Endothelial cell of umbilical vein (primary cell): ENCODE data around the gene ARHGEF39. TPM values are rescaled to one million over a fixed set of nuclear protein-coding genes. Genes with fewer than 3 reads are reported as not detected.

ENCODE experiments used
- BruUV-seq: library from RNA; stranded (reverse); fragments of 400-500 nt; replicated peaks from 2 replicates; lab custom pipeline; 2021; lab: Mats Ljungman, UMichigan
- CTCF ChIA-PET: fragments of 300-600, 350-600 bp; sonication (Branson Sonifier 250); formaldehyde crosslinking; loops from one replicate; lab custom pipeline; 2021; ENCODE audit warnings: antibody characterized with exemption, inconsistent platforms; lab: Charles Lee
- POLR2A ChIA-PET: fragments of 300-600, 350-600 bp; sonication (Branson Sonifier 250); formaldehyde crosslinking; loops from one replicate; lab custom pipeline; 2021; ENCODE audit warnings: antibody characterized with exemption, inconsistent platforms; lab: Charles Lee
- DNase-seq: peaks from one replicate; pipeline ENCODE4 v3.0.0-alpha.2; 2011; ENCODE audit warnings: low read depth, low spot score
- FAIRE-seq: peaks from 2 replicates; lab custom pipeline; 2011; peaks lifted over from hg19 to GRCh38; lab: Jason Lieb, UNC
- H2AFZ ChIP-seq: 2 replicates; pipeline ENCODE4 v1.6.0; 2012; ENCODE audit warnings: low read depth, low read length, control low read depth, inconsistent platforms
- H3K27ac ChIP-seq: 2 replicates; pipeline ENCODE4 v1.5.1; 2011; ENCODE audit warnings: low read depth, mild to moderate bottlenecking, control low read depth, low read length, moderate library complexity; ENCODE audit not compliant: insufficient read depth
- H3K27me3 ChIP-seq, 2 experiments: 2 replicates each; pipeline versions ENCODE4 v1.6.0 to v1.6.1; 2011; ENCODE audit warnings: low read length in 2 of 2, mixed read lengths in 1 of 2; ENCODE audit not compliant: control insufficient read depth in 2 of 2, insufficient read depth in 2 of 2
- H3K36me3 ChIP-seq, 2 experiments: 2 replicates in 1 of 2; 3 replicates in 1 of 2; pipeline ENCODE4 v1.5.1; 2011; ENCODE audit warnings: low read length in 2 of 2, mild to moderate bottlenecking in 1 of 2, moderate library complexity in 1 of 2; ENCODE audit not compliant: control insufficient read depth in 2 of 2, insufficient read depth in 2 of 2; ENCODE audit errors: extremely low read depth in 1 of 2
- H3K4me1 ChIP-seq: 3 replicates; pipeline ENCODE4 v1.5.1; 2011; ENCODE audit warnings: mild to moderate bottlenecking, low read length; ENCODE audit not compliant: control insufficient read depth, insufficient read depth; ENCODE audit errors: extremely low read depth
- H3K4me2 ChIP-seq: 2 replicates; pipeline ENCODE4 v1.6.1; 2011; ENCODE audit warnings: low read length, control low read depth, mixed read lengths; ENCODE audit not compliant: insufficient read depth
- H3K4me3 ChIP-seq, 3 experiments: fragments of 200-600 bp in 1 of 3; sonication (generic), shearing (Covaris generic) in 1 of 3; replicated peaks in 1 of 3; 2 replicates each; pipeline ENCODE4 v1.5.1; 2011 to 2016; ENCODE audit warnings: control low read depth in 3 of 3, low read length in 3 of 3, mild to moderate bottlenecking in 2 of 3, inconsistent platforms in 1 of 3, low read depth in 1 of 3, moderate library complexity in 1 of 3; ENCODE audit not compliant: insufficient read depth in 1 of 3
- H3K79me2 ChIP-seq: 2 replicates; pipeline ENCODE4 v1.6.0; 2012; ENCODE audit warnings: low read length, inconsistent platforms; ENCODE audit not compliant: control insufficient read depth, insufficient read depth
- H3K9ac ChIP-seq: replicated peaks from 2 replicates; pipeline ENCODE3; 2011; ENCODE audit warnings: low read length, control low read depth; ENCODE audit not compliant: insufficient read depth; ENCODE audit errors: extremely low read depth
- H3K9me1 ChIP-seq: replicated peaks from 3 replicates; pipeline ENCODE4 v1.6.0; 2011; ENCODE audit warnings: mild to moderate bottlenecking, low read length; ENCODE audit not compliant: control insufficient read depth, insufficient read depth; ENCODE audit errors: extremely low read depth
- H3K9me3 ChIP-seq: replicated peaks from 2 replicates; pipeline ENCODE4 v1.5.1; 2012; ENCODE audit warnings: low read length, inconsistent platforms; ENCODE audit not compliant: control insufficient read depth, insufficient read depth
- H4K20me1 ChIP-seq: replicated peaks from 2 replicates; pipeline ENCODE3; 2011; ENCODE audit warnings: mild to moderate bottlenecking, low read length; ENCODE audit not compliant: control insufficient read depth, insufficient read depth; ENCODE audit errors: extremely low read depth
- CTCF ChIP-seq, 2 donors: IDR thresholded peaks; 1 replicate in 1 of 2; 2 replicates in 1 of 2; pipeline ENCODE4 v1.5.1; 2011; ENCODE audit warnings: low read length in 2 of 2, mild to moderate bottlenecking in 2 of 2, moderate library complexity in 2 of 2, control low read depth in 1 of 2, inconsistent platforms in 1 of 2, low read depth in 1 of 2; ENCODE audit not compliant: insufficient read depth in 1 of 2; ENCODE audit errors: extremely low read depth in 1 of 2
- FOS ChIP-seq: IDR thresholded peaks from 2 replicates; pipeline ENCODE4 v1.6.1; 2011; ENCODE audit warnings: mild to moderate bottlenecking, low read length, moderate library complexity, borderline replicate concordance; ENCODE audit not compliant: insufficient read depth
- JUN ChIP-seq: IDR thresholded peaks from 2 replicates; pipeline ENCODE4 v1.6.1; 2011; ENCODE audit warnings: borderline replicate concordance, low read depth; ENCODE audit not compliant: insufficient read length, insufficient read depth
- MYC ChIP-seq: IDR thresholded peaks from one replicate; pipeline ENCODE4 v1.6.1; 2011; ENCODE audit warnings: mild to moderate bottlenecking, low read depth, low read length
- POLR2A ChIP-seq: IDR thresholded peaks from 2 replicates; pipeline ENCODE4 v1.6.1; 2012; ENCODE audit warnings: low read depth, mild to moderate bottlenecking, control low read depth, low read length
- dilution Hi-C: fragments of 300-500 bp; cut with MboI; formaldehyde crosslinking; loops from one replicate; pipeline ENCODE4 v1.15.0; 2019; ENCODE audit warnings: low sequenced_read_pairs; ENCODE audit not compliant: extremely low pct_ligation_motif_present
- intact Hi-C: fragments of 100-400 bp; cut with micrococcal nuclease; formaldehyde crosslinking; loops from one replicate; pipeline ENCODE4 v1.10.0; 2022
- polyA plus RNA-seq, 4 experiments: library from polyadenylated mRNA; depleted of rRNA in 3 of 4; stranded (reverse) in 3 of 4; unstranded in 1 of 4; fragments of >200 nt; gene quantifications; 2 replicates each; pipeline versions ENCODE4 v1.2.1 to v1.2.3, GENCODE V29; 2011 to 2012; ENCODE audit warnings: missing spikeins in 1 of 4
- total RNA-seq: library from RNA; stranded (reverse); gene quantifications from 2 replicates; pipeline ENCODE4 v1.2.3, GENCODE V29; 2021

Gene ARHGEF39
- total and polyA plus RNA-seq, 2 donors (not counting 3 experiments of a cell fraction or from before 2014, with no cell fraction given), result 4.7 to 6.5 TPM

- H3K4me3 ChIP-seq, result peak overlapping the region; percentile 66 to 82 (median 70)
- H3K9ac ChIP-seq, result peak overlapping the region; percentile 68
- BruUV-seq, result no TSS peak
- H3K27me3 ChIP-seq, result no peaks in the 10 kb centered on the region
- H4K20me1 ChIP-seq, result no peaks in the 10 kb centered on the region
- peak; percentile 83 for TF ChIP-seq FOS
- TF ChIP-seq JUN, result no peak
- DNase-seq (peak; percentile 41), FAIRE-seq (peak; percentile 81)
- H3K79me2 ChIP-seq, result peaks cover 36% of the 10 kb centered on the region
- intact Hi-C loops (loop anchor here (1.0 to 2.0 kb wide), 2 partner anchors 31 to 84 kb away; partner anchors contain the start of genes CCDC107, RMRP and TESK1), dilution Hi-C loops (no loop called here)
- POLR2A ChIA-PET, result interaction anchor here (1.2 kb wide), 1 partner anchor 30 kb away, joined by 4 read pairs; the partner anchor contains the start of genes CCDC107 and RMRP
- peak overlapping the region; percentile 84 for H2AFZ ChIP-seq
- CTCF ChIA-PET, result interaction anchor here (0.8 to 13.5 kb wide), 8 partner anchors 8 to 85 kb away, joined by 3 to 227 read pairs (median 6); partner anchors contain the start of genes ARHGEF39, CCDC107 and RMRP
- no peaks in the 10 kb centered on the region for H3K9me3 ChIP-seq
- peaks cover 7 to 14% of the 10 kb centered on the region in 2 experiments for H3K36me3 ChIP-seq
- H3K27ac ChIP-seq, result peak overlapping the region; percentile 50
- H3K4me1 ChIP-seq, result peaks cover 28% of the 10 kb centered on the region
- peak overlapping the region; percentile 84 for H3K4me2 ChIP-seq
- no peaks in the 10 kb centered on the region for H3K9me1 ChIP-seq
These were observed 23.9 kb upstream of the ARHGEF39 start for GRCh38 chr9:35688558-35689541.

GRCh38 chr9:35687972-35688557, 23.1 kb upstream of the ARHGEF39 start:
- Histone ChIP-seq H3K4me2 (peak overlapping the region; percentile 84), H3K36me3 (peaks cover 7 to 20% of the 10 kb centered on the region in 2 experiments), H2AFZ (no peak overlapping the region), H3K27me3 (no peaks in the 10 kb centered on the region), H3K9me3 (no peaks in the 10 kb centered on the region), H3K79me2 (peaks cover 36% of the 10 kb centered on the region), H3K27ac (no peak overlapping the region), H3K4me1 (peaks cover 28% of the 10 kb centered on the region), H3K9ac (no peak overlapping the region), H3K9me1 (no peaks in the 10 kb centered on the region), H4K20me1 (no peaks in the 10 kb centered on the region), H3K4me3 (peak overlapping the region in 1 of 3 experiments; percentile 82)
- DNase-seq, result no peak
- FAIRE-seq, result no peak
- TF ChIP-seq FOS (no peak), JUN (no peak), POLR2A (no peak), MYC (no peak), CTCF (IDR thresholded peaks at IDR 0.05; ENCODE audit: extremely low read depth in 1 of 2, insufficient read depth in 1 of 2, low read depth in 1 of 2, low read length in 2 of 2) (no peak)
- dilution Hi-C loops, result no loop called here
- BruUV-seq, result no TSS peak
- intact Hi-C loops, result loop anchor here (2.0 kb wide), 1 partner anchor 83 kb away; the partner anchor contains the start of gene TESK1
- ChIA-PET CTCF (interaction anchor here (0.8 to 13.5 kb wide), 6 partner anchors 8 to 84 kb away, joined by 3 to 227 read pairs (median 6); partner anchors contain the start of genes ARHGEF39, CCDC107 and RMRP), POLR2A (interaction anchor here (1.2 kb wide), 1 partner anchor 30 kb away, joined by 4 read pairs; the partner anchor contains the start of genes CCDC107 and RMRP)
